ENCODE results near the gene SH2B2. TPM values are rescaled to one million over a fixed set of nuclear protein-coding genes. Genes with fewer than 3 reads are reported as not detected.

Gene SH2B2
- total and polyA plus RNA-seq, 2 experiments from 2014 or later, result 13.1 to 17.4 TPM

DNA sequence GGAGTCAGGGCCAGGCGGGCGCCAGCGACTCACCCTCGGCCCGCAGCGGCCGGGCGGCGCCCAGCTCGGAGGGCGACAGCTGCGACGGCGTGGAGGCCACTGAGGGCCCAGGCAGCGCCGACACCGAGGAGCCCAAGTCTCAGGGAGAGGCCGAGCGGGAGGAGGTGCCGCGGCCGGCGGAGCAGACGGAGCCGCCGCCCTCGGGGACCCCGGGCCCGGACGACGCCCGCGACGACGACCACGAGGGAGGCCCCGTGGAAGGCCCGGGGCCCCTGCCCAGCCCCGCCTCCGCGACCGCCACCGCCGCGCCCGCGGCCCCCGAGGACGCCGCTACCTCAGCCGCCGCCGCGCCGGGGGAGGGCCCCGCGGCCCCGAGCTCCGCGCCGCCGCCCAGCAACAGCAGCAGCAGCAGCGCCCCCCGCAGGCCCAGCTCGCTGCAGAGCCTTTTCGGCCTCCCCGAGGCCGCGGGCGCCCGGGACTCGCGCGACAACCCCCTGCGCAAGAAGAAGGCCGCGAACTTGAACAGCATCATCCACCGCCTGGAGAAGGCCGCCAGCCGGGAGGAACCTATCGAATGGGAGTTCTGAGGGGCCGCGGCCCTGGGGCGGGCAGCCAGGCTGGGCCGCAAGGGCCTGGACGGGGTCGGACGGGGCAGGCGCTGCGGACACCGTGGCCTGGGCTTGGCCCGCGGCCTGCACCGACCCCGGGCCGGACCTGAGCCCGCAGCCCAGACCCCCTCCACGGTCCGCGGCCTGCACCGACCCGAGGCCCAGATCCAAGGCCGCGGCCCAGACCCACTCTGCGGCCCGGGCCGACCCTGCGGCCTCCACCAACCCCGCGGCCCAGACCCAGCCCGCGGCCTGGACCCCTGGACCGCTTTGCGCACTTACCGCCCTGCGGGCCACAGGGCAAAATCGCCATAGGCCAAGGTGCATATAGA, 37.9 kb upstream of the SH2B2 start:
- H3K4me1 ChIP-seq (ENCODE audit: low read depth), result no peaks in the 10 kb centered on the region
- no peak overlapping the region for H3K4me3 ChIP-seq
- peaks cover 4% of the 10 kb centered on the region for H3K36me3 ChIP-seq
- DNase-seq (ENCODE audit: low read depth in 1 of 2, low spot score in 1 of 2), result no peak
- H3K27ac ChIP-seq, result no peak overlapping the region
- TF ChIP-seq, protein P1, sequence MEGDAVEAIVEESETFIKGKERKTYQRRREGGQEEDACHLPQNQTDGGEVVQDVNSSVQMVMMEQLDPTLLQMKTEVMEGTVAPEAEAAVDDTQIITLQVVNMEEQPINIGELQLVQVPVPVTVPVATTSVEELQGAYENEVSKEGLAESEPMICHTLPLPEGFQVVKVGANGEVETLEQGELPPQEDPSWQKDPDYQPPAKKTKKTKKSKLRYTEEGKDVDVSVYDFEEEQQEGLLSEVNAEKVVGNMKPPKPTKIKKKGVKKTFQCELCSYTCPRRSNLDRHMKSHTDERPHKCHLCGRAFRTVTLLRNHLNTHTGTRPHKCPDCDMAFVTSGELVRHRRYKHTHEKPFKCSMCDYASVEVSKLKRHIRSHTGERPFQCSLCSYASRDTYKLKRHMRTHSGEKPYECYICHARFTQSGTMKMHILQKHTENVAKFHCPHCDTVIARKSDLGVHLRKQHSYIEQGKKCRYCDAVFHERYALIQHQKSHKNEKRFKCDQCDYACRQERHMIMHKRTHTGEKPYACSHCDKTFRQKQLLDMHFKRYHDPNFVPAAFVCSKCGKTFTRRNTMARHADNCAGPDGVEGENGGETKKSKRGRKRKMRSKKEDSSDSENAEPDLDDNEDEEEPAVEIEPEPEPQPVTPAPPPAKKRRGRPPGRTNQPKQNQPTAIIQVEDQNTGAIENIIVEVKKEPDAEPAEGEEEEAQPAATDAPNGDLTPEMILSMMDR (IDR thresholded peaks at IDR 0.05; ENCODE audit: low read depth, low read length), result no peak
- no peaks in the 10 kb centered on the region for H3K9me3 ChIP-seq (ENCODE audit: low read depth)
- H3K27me3 ChIP-seq, result no peaks in the 10 kb centered on the region

DNA sequence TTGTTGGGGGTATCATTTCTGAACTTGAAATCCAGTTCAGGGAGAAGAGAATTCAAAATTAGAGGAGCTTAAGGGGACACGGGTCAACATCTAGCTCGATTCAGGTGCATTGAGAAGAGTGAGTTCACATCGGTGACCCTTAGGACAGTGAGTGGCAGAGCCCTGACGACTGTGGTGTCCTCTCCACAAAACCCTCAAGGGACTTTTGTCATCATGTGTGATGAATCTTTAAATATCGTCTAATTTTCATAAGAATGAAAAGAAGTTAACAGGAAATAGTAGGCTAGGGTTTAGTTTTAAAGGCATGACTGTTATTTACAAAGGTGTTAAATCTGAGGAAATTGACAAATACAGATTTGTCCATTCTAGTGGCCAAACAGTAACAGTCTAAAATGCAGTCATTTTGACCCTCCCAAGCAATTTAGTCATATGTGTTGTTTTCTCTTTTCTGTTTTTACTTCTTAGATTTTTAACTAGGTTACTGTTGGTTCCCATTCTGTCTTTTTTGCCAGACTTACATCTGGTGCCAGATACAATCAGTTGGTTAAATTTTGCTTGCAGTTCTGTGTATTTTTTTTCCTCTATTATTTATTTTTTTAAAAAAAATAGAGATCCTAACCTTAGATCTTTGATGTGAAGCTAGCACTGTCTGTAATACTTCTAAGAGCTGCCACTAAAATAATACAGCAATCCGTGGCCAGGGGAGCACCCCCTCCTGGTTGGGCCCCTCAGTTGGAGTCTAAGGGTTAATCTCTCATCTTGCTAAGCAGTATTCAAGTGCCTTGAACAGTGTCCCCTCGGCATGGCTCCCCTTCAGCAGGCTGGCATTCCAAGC, 34.9 kb upstream of the SH2B2 start:
- no peak for DNase-seq (ENCODE audit: low read depth in 1 of 2, low spot score in 1 of 2)
- Histone ChIP-seq H3K27ac (no peak overlapping the region), H3K9me3 (ENCODE audit: low read depth) (no peaks in the 10 kb centered on the region), H3K27me3 (no peaks in the 10 kb centered on the region), H3K4me3 (no peak overlapping the region), H3K4me1 (ENCODE audit: low read depth) (no peaks in the 10 kb centered on the region), H3K36me3 (peaks cover 4% of the 10 kb centered on the region)
- TF ChIP-seq, protein P1 (IDR thresholded peaks at IDR 0.05; ENCODE audit: low read depth, low read length), result no peak

DNA sequence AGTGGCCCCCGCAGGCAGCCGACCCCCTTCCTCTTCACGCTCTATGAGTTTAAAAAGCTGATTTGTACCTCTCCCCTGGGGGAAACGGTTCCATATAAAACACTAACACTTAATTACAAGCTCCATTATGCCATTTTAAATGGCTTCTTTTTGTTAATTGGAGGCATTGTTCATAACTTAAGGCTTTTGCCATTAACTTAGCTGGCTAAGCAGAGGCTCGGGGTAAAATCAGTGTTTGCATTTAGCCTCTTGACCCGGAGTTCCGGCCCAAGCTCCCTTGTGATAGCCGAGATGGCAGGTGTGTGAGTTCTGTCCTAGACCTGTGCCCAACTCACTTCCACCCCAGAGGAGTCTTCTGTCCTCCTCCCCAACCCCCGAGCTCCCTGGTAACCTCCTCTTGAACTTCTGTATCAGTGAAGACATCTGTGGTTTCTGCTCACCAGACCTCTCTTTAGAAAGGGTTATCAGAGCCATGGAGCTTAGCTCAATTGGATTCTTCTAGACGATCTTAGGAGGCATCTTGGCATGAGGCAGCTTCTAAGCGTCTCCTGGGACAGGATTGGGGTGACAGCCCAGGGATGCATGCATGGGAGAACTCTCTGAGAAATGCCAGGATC, 34.2 kb upstream of the SH2B2 start:
- H3K27me3 ChIP-seq, result no peaks in the 10 kb centered on the region
- no peaks in the 10 kb centered on the region for H3K4me1 ChIP-seq (ENCODE audit: low read depth)
- peaks cover 4% of the 10 kb centered on the region for H3K36me3 ChIP-seq
- H3K4me3 ChIP-seq, result no peak overlapping the region
- no peak overlapping the region for H3K27ac ChIP-seq
- H3K9me3 ChIP-seq (ENCODE audit: low read depth), result no peaks in the 10 kb centered on the region
- no peak for DNase-seq (ENCODE audit: low read depth in 1 of 2, low spot score in 1 of 2)
- TF ChIP-seq, protein P1 (IDR thresholded peaks at IDR 0.05; ENCODE audit: low read depth, low read length), result no peak

DNA sequence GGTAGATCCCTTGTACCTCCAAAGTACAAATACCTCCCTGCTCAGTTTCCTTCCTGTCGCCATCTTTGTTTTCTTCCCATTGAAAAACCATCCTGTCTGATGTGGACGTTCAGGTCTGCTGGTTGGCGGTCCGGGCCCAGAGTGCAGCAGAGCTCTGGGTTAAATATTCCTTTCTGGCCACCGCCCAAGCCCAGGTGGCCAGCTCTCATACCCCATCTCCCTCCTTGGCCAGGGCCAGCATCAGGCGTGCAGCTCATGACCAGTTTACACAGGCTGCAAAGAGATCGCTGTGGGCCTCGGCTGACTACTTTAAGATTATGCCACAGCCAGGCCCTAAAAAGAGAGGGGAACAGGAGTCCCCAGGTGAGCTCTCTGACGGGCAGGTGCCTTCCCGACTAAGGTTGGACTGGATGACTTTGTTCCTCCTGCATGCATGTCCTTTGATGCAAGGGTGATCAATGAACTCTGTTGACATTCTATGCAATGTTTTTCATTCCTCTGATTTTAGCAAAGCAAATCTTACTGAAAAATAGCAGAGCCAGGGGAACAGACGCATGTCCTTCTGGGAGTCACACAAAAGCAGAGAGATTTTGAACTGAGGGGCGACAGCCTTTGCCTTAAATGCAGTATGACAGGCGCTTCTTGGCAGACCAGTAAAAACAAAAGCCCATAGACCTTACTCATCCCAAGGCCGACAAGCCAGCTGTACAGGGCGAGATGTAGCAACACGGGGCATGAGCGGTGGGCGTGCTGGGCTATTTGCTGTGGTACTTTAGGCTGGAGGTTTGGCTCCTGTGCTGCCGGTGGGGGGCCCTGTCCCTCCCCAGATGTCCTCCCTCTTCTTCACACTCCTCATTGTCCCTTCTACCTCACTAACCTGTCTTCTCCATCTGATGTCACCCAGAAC, 33.3 kb upstream of the SH2B2 start:
- no peak overlapping the region for H3K27ac ChIP-seq
- no peak for DNase-seq (ENCODE audit: low read depth in 1 of 2, low spot score in 1 of 2)
- H3K27me3 ChIP-seq, result no peaks in the 10 kb centered on the region
- H3K9me3 ChIP-seq (ENCODE audit: low read depth), result no peaks in the 10 kb centered on the region
- H3K4me3 ChIP-seq, result no peak overlapping the region
- peaks cover 4% of the 10 kb centered on the region for H3K36me3 ChIP-seq
- TF ChIP-seq, protein P1 (IDR thresholded peaks at IDR 0.05; ENCODE audit: low read depth, low read length), result no peak
- H3K4me1 ChIP-seq (ENCODE audit: low read depth), result no peaks in the 10 kb centered on the region
